GM12878 (cell line): Measurements from ENCODE around the gene RABL6. TPM values are rescaled to one million over a fixed set of nuclear protein-coding genes. Genes with fewer than 3 reads are reported as not detected.

Experiments used
- EGR1 ChIP-seq, 2 experiments: IDR thresholded peaks; 1 replicate in 1 of 2; 2 replicates in 1 of 2; pipeline ENCODE4 v1.6.1; 2011 to 2012; ENCODE audit warnings: low read depth in 2 of 2, low read length in 2 of 2, borderline replicate concordance in 1 of 2, mild to moderate bottlenecking in 1 of 2, moderate library complexity in 1 of 2
- ELK1 ChIP-seq: IDR thresholded peaks from 2 replicates; pipeline ENCODE4 v1.6.1; 2012; ENCODE audit warnings: low read depth, low read length, improper control_type of control experiment
- NFXL1 ChIP-seq: fragments of 450-650 bp; IDR thresholded peaks from 2 replicates; pipeline ENCODE4 v1.6.1; 2017; ENCODE audit warnings: antibody characterized with exemption, mild to moderate bottlenecking, borderline replicate concordance
- NRF1 ChIP-seq: conservative IDR thresholded peaks from 2 replicates; pipeline ENCODE4 v1.6.1; 2011; ENCODE audit warnings: mild to moderate bottlenecking, low read depth, low read length, improper control_type of control experiment
- POLR2A ChIP-seq: IDR thresholded peaks from 2 replicates; pipeline ENCODE4 v1.6.1; 2011; ENCODE audit warnings: low read depth, mild to moderate bottlenecking, low read length
- POLR2AphosphoS5 ChIP-seq: IDR thresholded peaks from 2 replicates; pipeline ENCODE4 v1.6.1; 2011; ENCODE audit warnings: mild to moderate bottlenecking, low read length, inconsistent platforms
- SIX5 ChIP-seq: IDR thresholded peaks from 2 replicates; pipeline ENCODE4 v1.6.1; 2011; ENCODE audit warnings: mild to moderate bottlenecking, low read depth, low read length, moderate library complexity; ENCODE audit not compliant: severe bottlenecking
- TCF12 ChIP-seq: IDR thresholded peaks from 2 replicates; pipeline ENCODE4 v1.6.1; 2011; ENCODE audit warnings: low read depth, mild to moderate bottlenecking, low read length
- USF1 ChIP-seq: IDR thresholded peaks from 2 replicates; pipeline ENCODE4 v1.6.1; 2011; ENCODE audit warnings: borderline replicate concordance, low read depth, mild to moderate bottlenecking, moderate library complexity, mixed read lengths, low read length; ENCODE audit not compliant: insufficient read depth; ENCODE audit errors: extremely low read length
- ZNF274 ChIP-seq: IDR thresholded peaks from one replicate; pipeline ENCODE4 v1.8.0; 2011; ENCODE audit not compliant: insufficient read length, insufficient read depth
- polyA plus RNA-seq, 11 experiments: library from polyadenylated mRNA; depleted of rRNA in 4 of 11; unstranded in 6 of 11; stranded (reverse) in 5 of 11; fragments of >200 nt; fragmentation: Nextera tagmentation in 4 of 11; fragmentation: Illumina TruSeq in 1 of 11; extraction: Ambion mirVana in 4 of 11; extraction: Trizol in 1 of 11; gene quantifications; 1 replicate in 1 of 11; 2 replicates in 10 of 11; pipeline versions ENCODE4 v1.2.1 to v1.2.3, GENCODE V29; 2011 to 2016; ENCODE audit warnings: inconsistent platforms in 2 of 11, missing spikeins in 2 of 11, low read depth in 1 of 11
- total RNA-seq, 4 experiments: library from RNA; depleted of rRNA in 3 of 4; stranded (reverse); fragments of >200 nt in 3 of 4; fragmentation: Illumina TruSeq in 1 of 4; extraction: Trizol in 1 of 4; gene quantifications; 2 replicates each; pipeline versions ENCODE4 v1.2.1 to v1.2.3, GENCODE V29; 2013 to 2021

Gene RABL6
- total and polyA plus RNA-seq, 10 of the 15 experiments (the other 5 are each of a cell fraction or from before 2014, with no cell fraction given) = 1.4 to 134 (median 42.7) TPM

- TF ChIP-seq ELK1 = 0 out of 2 replicates have a peak, but pooled peaks have one; percentile 22
- no peak for TF ChIP-seq ZNF274
- TF ChIP-seq EGR1 (IDR thresholded peaks at IDR 0.05; ENCODE audit: borderline replicate concordance in 1 of 2, low read depth in 2 of 2, low read length in 2 of 2) = peak in 1 of 2 experiments; percentile 87; a peak in 2 of 3 replicates
- TF ChIP-seq TCF12 = peak; percentile 24; the same call in 1 of the 2 replicates
- TF ChIP-seq SIX5 = peak; percentile 26
- TF ChIP-seq USF1 = no peak
- TF ChIP-seq NRF1 = peak; percentile 60
- TF ChIP-seq POLR2AphosphoS5 = peak; percentile 61; the same call in 1 of the 2 replicates
- peak; percentile 78 for TF ChIP-seq POLR2A
- TF ChIP-seq NFXL1 = no peak
These were observed at the start of gene RABL6 (continued) for GRCh38 chr9:136807281-136808074.
